Vagina (tissue), 2 donors: ENCODE measurements around the gene OR2AE1. TPM values are rescaled to one million over a fixed set of nuclear protein-coding genes. Genes with fewer than 3 reads are reported as not detected.
A peak's percentile ranks its signal among the peaks of the same experiment; 100 is the strongest.

ENCODE experiments used
- DNase-seq, 2 donors: peaks; one replicate each; pipeline ENCODE4 v3.0.0-alpha.2; 2017; ENCODE audit errors: extremely low spot score in 2 of 2
- H3K27ac ChIP-seq: fragments of 200-600 bp; sonication (generic); one replicate; pipeline ENCODE4 v1.5.1; 2019
- H3K27me3 ChIP-seq: fragments of 200-600 bp; sonication (generic); one replicate; pipeline ENCODE4 v1.5.1; 2019
- H3K36me3 ChIP-seq, 2 donors: fragments of 200-600 bp; sonication (generic); one replicate each; pipeline ENCODE4 v1.5.1; 2017 to 2019
- H3K4me1 ChIP-seq: fragments of 200-600 bp; sonication (generic); one replicate; pipeline ENCODE4 v1.5.1; 2019
- H3K4me3 ChIP-seq, 2 donors: fragments of 200-600 bp; sonication (generic); 1 replicate in 1 of 2; 2 replicates in 1 of 2; pipeline ENCODE4 v1.5.1; 2016 to 2019
- H3K9me3 ChIP-seq: fragments of 200-600 bp; sonication (generic); one replicate; pipeline ENCODE4 v1.5.1; 2019
- CTCF ChIP-seq, 3 experiments: fragments of 450-650 bp in 2 of 3; fragments of 200-600 bp in 1 of 3; sonication (generic) in 1 of 3; IDR thresholded peaks; one replicate each; pipeline ENCODE4 v1.5.1; 2017 to 2019; ENCODE audit warnings: antibody characterized with exemption in 3 of 3, mild to moderate bottlenecking in 2 of 3, moderate library complexity in 2 of 3
- POLR2A ChIP-seq, 2 donors: fragments of 450-650 bp; IDR thresholded peaks; one replicate each; pipeline ENCODE4 v1.6.1; 2017; ENCODE audit warnings: antibody characterized with exemption in 2 of 2, mild to moderate bottlenecking in 2 of 2, moderate library complexity in 2 of 2
- POLR2AphosphoS5 ChIP-seq, 2 donors: sonication (generic); formaldehyde crosslinking; IDR thresholded peaks; one replicate each; pipeline ENCODE4 v1.9.0; 2017; ENCODE audit warnings: antibody characterized with exemption in 2 of 2, mild to moderate bottlenecking in 2 of 2, low read depth in 1 of 2; ENCODE audit not compliant: insufficient read depth in 1 of 2
- intact Hi-C: fragments of 100-400 bp; cut with DNase I; formaldehyde crosslinking; loops from one replicate; pipeline ENCODE4 v1.15.1; 2023
- total RNA-seq: library from RNA; depleted of rRNA; stranded (reverse); fragments of >200 nt; gene quantifications from one replicate; pipeline ENCODE4 v1.2.3, GENCODE V29; 2016

Gene OR2AE1
- total RNA-seq, 1 donor from 2014 or later = not detected

DNA sequence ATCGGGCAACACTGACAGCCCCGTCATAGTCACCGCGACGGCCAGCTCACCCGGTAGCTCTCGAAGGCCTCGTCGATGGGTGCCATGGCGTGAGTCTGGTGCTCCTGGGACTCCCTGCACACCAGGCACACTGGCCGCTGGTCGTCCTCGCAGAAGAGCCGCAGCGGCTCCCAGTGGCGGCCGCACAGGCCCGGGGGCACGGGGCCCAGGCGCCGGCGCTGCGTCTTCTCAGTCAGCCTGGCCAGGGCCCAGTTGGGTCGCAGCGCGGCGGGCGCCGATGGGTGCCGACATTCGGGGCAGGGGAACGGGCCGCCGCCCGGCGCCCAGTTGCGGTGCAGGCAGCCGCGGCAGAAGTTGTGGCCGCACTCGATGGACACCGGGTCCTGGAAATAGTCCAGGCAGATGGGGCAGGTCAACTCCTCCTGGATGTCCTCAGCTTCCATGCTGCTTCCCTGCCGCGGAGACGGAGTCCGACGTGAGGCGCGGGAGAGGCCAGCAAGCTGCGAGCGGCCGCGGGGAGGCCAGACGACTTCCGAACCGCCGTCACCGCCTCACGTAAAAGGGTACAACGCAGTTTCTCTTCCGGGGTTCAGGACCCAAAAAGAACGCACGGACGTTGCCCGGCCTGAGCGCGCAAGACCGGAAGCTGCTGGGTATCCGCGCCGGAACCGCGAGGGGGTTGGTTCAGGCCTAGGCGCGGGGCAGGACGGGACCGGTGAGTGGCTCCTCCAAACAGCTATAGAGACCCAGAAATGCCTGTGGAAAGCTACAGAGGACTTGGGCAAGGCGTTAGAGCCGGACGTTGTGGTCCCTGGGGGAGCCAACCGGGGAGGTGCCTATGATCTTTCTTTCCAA lies 42.4 kb upstream of the OR2AE1 start, which contains the start of gene TRIM4:
Gene TRIM4 (minus strand): TSS at position 572 of the 855 bp plus-strand sequence. CDS start 129 bp downstream, at position 443.
- H3K4me3 ChIP-seq = peak within 1 kb of the TSS; percentile 68 to 77
- peak; percentile 93 to 95 for TF ChIP-seq POLR2AphosphoS5 (IDR thresholded peaks at IDR 0.05; ENCODE audit: insufficient read depth in 1 of 2, low read depth in 1 of 2)
- peak in 1 of 3 experiments; percentile 2 for TF ChIP-seq CTCF (IDR thresholded peaks at IDR 0.05)
- peak in 1 of 2 donors; percentile 78 for TF ChIP-seq POLR2A (IDR thresholded peaks at IDR 0.05)
- H3K36me3 ChIP-seq = no peaks in the 10 kb centered on the region
- no peaks in the 10 kb centered on the region for H3K9me3 ChIP-seq
- intact Hi-C loops = no loop called here
- no peaks in the 10 kb centered on the region for H3K27me3 ChIP-seq
- peaks cover 43% of the 10 kb centered on the region for H3K4me1 ChIP-seq
- peak within 1 kb of the TSS; percentile 81 for H3K27ac ChIP-seq
- peak in 1 of 2 donors; percentile 94 for DNase-seq

GRCh38 chr7:99910976-99911375 lies 34.1 kb upstream of the OR2AE1 start:
- no peak for DNase-seq
- H3K4me1 ChIP-seq = peaks cover 9% of the 10 kb centered on the region
- intact Hi-C loops = no loop called here
- H3K36me3 ChIP-seq = peaks cover 0 to 39% of the 10 kb centered on the region in 2 donors
- H3K27ac ChIP-seq = no peak overlapping the region
- H3K4me3 ChIP-seq = no peak overlapping the region
- H3K9me3 ChIP-seq = no peaks in the 10 kb centered on the region
- TF ChIP-seq POLR2AphosphoS5 (IDR thresholded peaks at IDR 0.05; ENCODE audit: insufficient read depth in 1 of 2, low read depth in 1 of 2) (no peak), POLR2A (IDR thresholded peaks at IDR 0.05) (no peak), CTCF (IDR thresholded peaks at IDR 0.05) (no peak)
- no peaks in the 10 kb centered on the region for H3K27me3 ChIP-seq

DNA sequence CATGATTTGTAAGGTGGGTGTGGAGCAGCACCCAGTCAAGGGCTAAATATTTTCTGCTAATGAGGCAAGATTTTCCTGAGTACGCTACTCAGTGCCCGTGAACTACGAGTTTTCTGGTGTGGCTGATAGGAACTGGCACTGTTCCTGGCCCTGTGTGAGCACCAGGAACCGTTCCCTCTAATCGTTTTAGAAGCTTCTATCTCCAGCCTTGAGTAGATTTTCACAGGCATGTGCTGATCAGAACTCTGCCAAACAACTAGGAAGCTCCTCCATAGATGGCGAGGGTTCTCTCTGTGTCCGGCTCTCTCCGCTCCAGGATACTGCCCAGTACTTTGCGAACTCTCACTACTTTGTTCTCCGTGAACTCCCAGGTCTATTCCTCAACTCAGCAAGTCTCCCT lies 24.7 kb upstream of the OR2AE1 start:
- intact Hi-C loops = no loop called here
- Histone ChIP-seq H3K27ac (no peak overlapping the region), H3K4me3 (no peak overlapping the region), H3K4me1 (no peaks in the 10 kb centered on the region), H3K9me3 (no peaks in the 10 kb centered on the region), H3K27me3 (no peaks in the 10 kb centered on the region), H3K36me3 (peaks cover 0 to 60% of the 10 kb centered on the region in 2 donors)
- no peak for DNase-seq
- TF ChIP-seq POLR2A (IDR thresholded peaks at IDR 0.05) (no peak), POLR2AphosphoS5 (IDR thresholded peaks at IDR 0.05; ENCODE audit: insufficient read depth in 1 of 2, low read depth in 1 of 2) (no peak), CTCF (IDR thresholded peaks at IDR 0.05) (no peak)

DNA sequence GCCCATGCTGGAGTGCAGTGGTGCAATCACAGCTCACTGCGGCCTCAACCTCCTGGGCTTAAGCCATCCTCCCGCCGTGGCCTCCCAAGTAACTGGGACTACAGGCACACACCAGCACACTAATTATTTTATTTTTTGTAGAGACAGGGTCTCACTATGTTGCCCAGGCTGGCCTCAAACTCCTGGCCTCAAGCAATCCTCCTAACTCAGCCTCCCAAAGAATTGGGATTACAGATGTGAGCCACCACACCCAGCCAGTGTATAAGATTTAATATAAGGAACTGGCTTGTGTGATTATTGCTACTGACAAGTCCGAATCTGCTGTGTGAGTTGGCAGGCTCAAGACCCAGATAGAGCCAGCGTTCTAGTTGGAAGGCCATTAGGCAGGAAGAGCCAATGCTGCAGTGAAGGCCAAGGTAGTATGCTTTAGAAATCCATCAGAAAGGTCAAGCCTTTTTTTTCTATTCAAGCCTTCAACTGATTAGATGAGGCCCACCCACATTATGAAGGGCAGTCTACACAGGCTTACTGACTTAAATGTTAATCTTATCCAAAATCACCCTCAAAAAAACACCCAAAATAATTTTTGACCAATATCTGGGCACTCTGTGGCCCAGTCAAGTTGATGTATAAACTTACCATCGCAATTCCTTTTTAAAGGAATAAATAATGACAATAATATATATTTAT lies 23.1 kb upstream of the OR2AE1 start:
- intact Hi-C loops = no loop called here
- Histone ChIP-seq H3K4me1 (no peaks in the 10 kb centered on the region), H3K36me3 (peaks cover 0 to 47% of the 10 kb centered on the region in 2 donors), H3K9me3 (no peaks in the 10 kb centered on the region), H3K27me3 (no peaks in the 10 kb centered on the region), H3K4me3 (no peak overlapping the region), H3K27ac (no peak overlapping the region)
- no peak for DNase-seq
- TF ChIP-seq POLR2AphosphoS5 (IDR thresholded peaks at IDR 0.05; ENCODE audit: insufficient read depth in 1 of 2, low read depth in 1 of 2) = no peak
- no peak for TF ChIP-seq CTCF (IDR thresholded peaks at IDR 0.05)
- TF ChIP-seq POLR2A (IDR thresholded peaks at IDR 0.05) = no peak
